ENCODE measurements around the gene MRPL22. TPM values are rescaled to one million over a fixed set of nuclear protein-coding genes. Genes with fewer than 3 reads are reported as not detected.
"Not testable (repeated sequence)": the region's sequence is repeated elsewhere in the genome, so short reads cannot be mapped to it uniquely, and the experiment has no call there.

Gene MRPL22
- total RNA-seq, 3 donors from 2014 or later, result 12.1 to 23.4 (median 21.4) TPM

GRCh38 chr5:154967421-154968024, 26.6 kb downstream of the MRPL22 start:
- DNase-seq (ENCODE audit: low spot score in 2 of 2), result no peak
- no peaks in the 10 kb centered on the region for H3K9me3 ChIP-seq
- H3K4me1 ChIP-seq, result no peaks in the 10 kb centered on the region
- TF ChIP-seq POLR2A (IDR thresholded peaks at IDR 0.05) (no peak), CTCF (IDR thresholded peaks at IDR 0.05) (no peak), POLR2AphosphoS5 (IDR thresholded peaks at IDR 0.05) (no peak)
- no peaks in the 10 kb centered on the region for H3K27me3 ChIP-seq
- H3K36me3 ChIP-seq, result peaks cover 4% of the 10 kb centered on the region
- no peak overlapping the region for H3K27ac ChIP-seq
- H3K4me3 ChIP-seq, result no peak overlapping the region
- intact Hi-C loops (cut with DNase I; ENCODE audit: low total_unique reads), result no loop called here

GRCh38 chr5:154968953-154969352, 28.1 kb downstream of the MRPL22 start:
- Histone ChIP-seq H3K27me3 (no peaks in the 10 kb centered on the region), H3K4me1 (no peaks in the 10 kb centered on the region), H3K36me3 (peaks cover 4% of the 10 kb centered on the region), H3K9me3 (no peaks in the 10 kb centered on the region), H3K27ac (no peak overlapping the region), H3K4me3 (no peak overlapping the region)
- DNase-seq (ENCODE audit: low spot score in 2 of 2), result no peak
- TF ChIP-seq POLR2AphosphoS5 (IDR thresholded peaks at IDR 0.05), result no peak
- TF ChIP-seq POLR2A (IDR thresholded peaks at IDR 0.05), result no peak
- no peak for TF ChIP-seq CTCF (IDR thresholded peaks at IDR 0.05)
- intact Hi-C loops (cut with DNase I; ENCODE audit: low total_unique reads), result no loop called here

GRCh38 chr5:154970759-154971158, 29.9 kb downstream of the MRPL22 start:
- intact Hi-C loops (cut with DNase I; ENCODE audit: low total_unique reads), result no loop called here
- Histone ChIP-seq H3K4me3 (no peak overlapping the region), H3K27me3 (no peaks in the 10 kb centered on the region), H3K36me3 (peaks cover 4% of the 10 kb centered on the region), H3K9me3 (no peaks in the 10 kb centered on the region), H3K27ac (no peak overlapping the region), H3K4me1 (no peaks in the 10 kb centered on the region)
- no peak for DNase-seq (ENCODE audit: low spot score in 2 of 2)
- no peak for TF ChIP-seq POLR2AphosphoS5 (IDR thresholded peaks at IDR 0.05)
- TF ChIP-seq CTCF (IDR thresholded peaks at IDR 0.05), result no peak
- no peak for TF ChIP-seq POLR2A (IDR thresholded peaks at IDR 0.05)

- no peaks in the 10 kb centered on the region for H3K4me1 ChIP-seq
- H3K36me3 ChIP-seq, result peaks cover 4% of the 10 kb centered on the region
- no peaks in the 10 kb centered on the region for H3K9me3 ChIP-seq
- H3K27ac ChIP-seq, result no peak overlapping the region
- no peak for DNase-seq (ENCODE audit: low spot score in 2 of 2)
- intact Hi-C loops (cut with DNase I; ENCODE audit: low total_unique reads), result no loop called here
- H3K27me3 ChIP-seq, result no peaks in the 10 kb centered on the region
- no peak overlapping the region for H3K4me3 ChIP-seq
- TF ChIP-seq POLR2AphosphoS5 (IDR thresholded peaks at IDR 0.05) (no peak), CTCF (IDR thresholded peaks at IDR 0.05) (no peak), POLR2A (IDR thresholded peaks at IDR 0.05) (no peak)
These were observed 30.6 kb downstream of the MRPL22 start for GRCh38 chr5:154971501-154971900.

GRCh38 chr5:154972476-154973080, 31.7 kb downstream of the MRPL22 start:
- no peak for DNase-seq (ENCODE audit: low spot score in 2 of 2)
- H3K27ac ChIP-seq, result no peak overlapping the region
- intact Hi-C loops (cut with DNase I; ENCODE audit: low total_unique reads), result no loop called here
- peak in 2 of 3 donors; percentile 27 to 45 for TF ChIP-seq CTCF (IDR thresholded peaks at IDR 0.05)
- no peak for TF ChIP-seq POLR2AphosphoS5 (IDR thresholded peaks at IDR 0.05)
- TF ChIP-seq POLR2A (IDR thresholded peaks at IDR 0.05), result no peak
- no peaks in the 10 kb centered on the region for H3K9me3 ChIP-seq
- H3K4me1 ChIP-seq, result no peaks in the 10 kb centered on the region
- H3K4me3 ChIP-seq, result no peak overlapping the region
- no peaks in the 10 kb centered on the region for H3K27me3 ChIP-seq
- no peaks in the 10 kb centered on the region for H3K36me3 ChIP-seq

GRCh38 chr5:154976082-154976481, 35.2 kb downstream of the MRPL22 start:
- H3K4me3 ChIP-seq; DNase-seq (ENCODE audit: low spot score in 2 of 2); intact Hi-C loops (cut with DNase I; ENCODE audit: low total_unique reads); H3K27me3 ChIP-seq; H3K9me3 ChIP-seq; H3K36me3 ChIP-seq; H3K27ac ChIP-seq; H3K4me1 ChIP-seq: not testable (repeated sequence)
